ENCODE data around the gene CTTN.

Gene CTTN

GRCh38 chr11:70476669-70477068, 78.3 kb downstream of the CTTN start:
- Mint-ChIP-seq H3K27ac (peak overlapping the region in 1 of 2 donors; percentile 75), H3K4me3 (no peak overlapping the region), H3K27me3 (peaks cover 8% of the 10 kb centered on the region), H3K9me3 (no peaks in the 10 kb centered on the region), H3K4me1 (no peaks in the 10 kb centered on the region)
- ATAC-seq (no peak), DNase-seq (no peak)

GRCh38 chr11:70477176-70477575, 78.8 kb downstream of the CTTN start:
- ATAC-seq: no peak
- Mint-ChIP-seq H3K4me3 (no peak overlapping the region), H3K27me3 (peaks cover 8% of the 10 kb centered on the region), H3K27ac (no peak overlapping the region), H3K9me3 (no peaks in the 10 kb centered on the region), H3K4me1 (no peaks in the 10 kb centered on the region)
- no peak for DNase-seq

GRCh38 chr11:70477609-70478008, 79.3 kb downstream of the CTTN start:
- H3K4me3 Mint-ChIP-seq: no peak overlapping the region
- peaks cover 7% of the 10 kb centered on the region for H3K27me3 Mint-ChIP-seq
- H3K9me3 Mint-ChIP-seq: no peaks in the 10 kb centered on the region
- DNase-seq: no peak
- no peak overlapping the region for H3K27ac Mint-ChIP-seq
- H3K4me1 Mint-ChIP-seq: no peaks in the 10 kb centered on the region
- no peak for ATAC-seq

GRCh38 chr11:70478166-70478890, 80.0 kb downstream of the CTTN start:
- H3K9me3 Mint-ChIP-seq: no peaks in the 10 kb centered on the region
- H3K4me1 Mint-ChIP-seq: no peaks in the 10 kb centered on the region
- no peak overlapping the region for H3K4me3 Mint-ChIP-seq
- DNase-seq: no peak
- no peaks in the 10 kb centered on the region for H3K27me3 Mint-ChIP-seq
- no peak for ATAC-seq
- H3K27ac Mint-ChIP-seq: no peak overlapping the region

GRCh38 chr11:70480711-70481110, 82.4 kb downstream of the CTTN start:
- Mint-ChIP-seq H3K4me3 (no peak overlapping the region), H3K4me1 (no peaks in the 10 kb centered on the region), H3K27me3 (peaks cover 4% of the 10 kb centered on the region), H3K9me3 (no peaks in the 10 kb centered on the region), H3K27ac (no peak overlapping the region)
- DNase-seq (no peak), ATAC-seq (no peak)

GRCh38 chr11:70481625-70482528, 83.5 kb downstream of the CTTN start:
- Mint-ChIP-seq H3K4me1 (no peaks in the 10 kb centered on the region), H3K27ac (no peak overlapping the region), H3K4me3 (no peak overlapping the region), H3K9me3 (no peaks in the 10 kb centered on the region), H3K27me3 (peaks cover 7% of the 10 kb centered on the region)
- DNase-seq (no peak), ATAC-seq (no peak)

GRCh38 chr11:70482529-70482917, 84.2 kb downstream of the CTTN start:
- H3K4me1 Mint-ChIP-seq: no peaks in the 10 kb centered on the region
- ATAC-seq (no peak), DNase-seq (no peak)
- H3K9me3 Mint-ChIP-seq: no peaks in the 10 kb centered on the region
- H3K4me3 Mint-ChIP-seq: no peak overlapping the region
- H3K27me3 Mint-ChIP-seq: peaks cover 9% of the 10 kb centered on the region
- H3K27ac Mint-ChIP-seq: no peak overlapping the region

GRCh38 chr11:70483077-70483861, 84.9 kb downstream of the CTTN start:
- DNase-seq (no peak), ATAC-seq (no peak)
- no peak overlapping the region for H3K27ac Mint-ChIP-seq

GRCh38 chr11:70483917-70484316, 85.6 kb downstream of the CTTN start:
- no peak overlapping the region for H3K4me3 Mint-ChIP-seq
- no peak for DNase-seq
- no peak for ATAC-seq
- H3K9me3 Mint-ChIP-seq: no peaks in the 10 kb centered on the region
- no peaks in the 10 kb centered on the region for H3K4me1 Mint-ChIP-seq
- no peak overlapping the region for H3K27ac Mint-ChIP-seq
- peaks cover 15% of the 10 kb centered on the region for H3K27me3 Mint-ChIP-seq

More at GRCh38 chr11:70483077-70483861, 84.9 kb downstream of the CTTN start:
- peaks cover 15% of the 10 kb centered on the region for H3K27me3 Mint-ChIP-seq
- no peaks in the 10 kb centered on the region for H3K9me3 Mint-ChIP-seq
- H3K4me3 Mint-ChIP-seq: no peak overlapping the region
- no peaks in the 10 kb centered on the region for H3K4me1 Mint-ChIP-seq

- no peaks in the 10 kb centered on the region for H3K4me1 Mint-ChIP-seq
- H3K4me3 Mint-ChIP-seq: no peak overlapping the region
- H3K9me3 Mint-ChIP-seq: peaks cover 0 to 4% of the 10 kb centered on the region in 2 donors
- ATAC-seq: no peak
- H3K27me3 Mint-ChIP-seq: peaks cover 15% of the 10 kb centered on the region
- H3K27ac Mint-ChIP-seq: no peak overlapping the region
- no peak for DNase-seq
These were observed 87.1 kb downstream of the CTTN start for GRCh38 chr11:70485326-70486025.

- Mint-ChIP-seq H3K4me3 (no peak overlapping the region), H3K4me1 (no peaks in the 10 kb centered on the region), H3K9me3 (peaks cover 0 to 9% of the 10 kb centered on the region in 2 donors), H3K27me3 (peaks cover 15% of the 10 kb centered on the region), H3K27ac (no peak overlapping the region)
- no peak for ATAC-seq
- no peak for DNase-seq
These were observed 87.7 kb downstream of the CTTN start for GRCh38 chr11:70486026-70486415.
